Naive thymus-derived CD8-positive, alpha-beta T cell (primary cell): ENCODE results near the gene CYBA. TPM values are rescaled to one million over a fixed set of nuclear protein-coding genes. Genes with fewer than 3 reads are reported as not detected.

Source experiments
- ATAC-seq, 2 donors: fragments of 150-1000 bp; cut with Tn5 transposase in 1 of 2; sonication (Bioruptor Pico), chemical (Tn5 transposase) in 1 of 2; 1 replicate in 1 of 2; 2 replicates in 1 of 2; pipeline ENCODE4 v1.10.0; 2021; ENCODE audit warnings: mild to moderate bottlenecking in 2 of 2, moderate library complexity in 2 of 2
- POLR2A ChIA-PET: fragments of 350-600 bp; sonication (Branson Sonifier 250); formaldehyde crosslinking; loops from one replicate; lab custom pipeline; 2021; ENCODE audit warnings: antibody characterized with exemption; lab: Charles Lee
- DNase-seq, 10 donors: peaks; one replicate each; pipeline versions ENCODE4 v3.0.0 to v3.0.0-alpha.2; 2020 to 2022
- H3K27ac Mint-ChIP-seq, 10 donors: one replicate each; pipeline ENCODE4 v1.8.0; 2020 to 2022; ENCODE audit warnings: mild to moderate bottlenecking in 10 of 10, mixed read lengths in 10 of 10, moderate library complexity in 4 of 10, inconsistent platforms in 1 of 10
- H3K27me3 Mint-ChIP-seq, 5 donors: one replicate each; pipeline ENCODE4 v1.8.0; 2021 to 2022; ENCODE audit warnings: mixed read lengths in 5 of 5
- H3K36me3 Mint-ChIP-seq, 3 donors: one replicate each; pipeline ENCODE4 v1.8.0; 2020 to 2022; ENCODE audit warnings: mixed read lengths in 3 of 3, mild to moderate bottlenecking in 2 of 3, inconsistent platforms in 1 of 3
- H3K4me1 Mint-ChIP-seq, 4 donors: one replicate each; pipeline ENCODE4 v1.8.0; 2021 to 2022; ENCODE audit warnings: mixed read lengths in 4 of 4
- H3K4me3 Mint-ChIP-seq, 10 donors: one replicate each; pipeline ENCODE4 v1.8.0; 2020 to 2022; ENCODE audit warnings: mild to moderate bottlenecking in 10 of 10, mixed read lengths in 10 of 10, moderate library complexity in 6 of 10, inconsistent platforms in 1 of 10
- H3K9me3 Mint-ChIP-seq, 9 donors: one replicate each; pipeline ENCODE4 v1.8.0; 2020 to 2022; ENCODE audit warnings: mixed read lengths in 9 of 9, mild to moderate bottlenecking in 3 of 9, inconsistent platforms in 1 of 9, moderate library complexity in 1 of 9
- polyA plus RNA-seq, 3 donors: library from polyadenylated mRNA; unstranded; fragments of 300-500 nt; fragmentation: Illumina TruSeq; gene quantifications; one replicate each; pipeline ENCODE4 v1.2.3, GENCODE V29; 2021
- total RNA-seq, 8 experiments: library from RNA in 2 of 8; stranded (reverse) in 2 of 8; gene quantifications; one replicate each; pipeline ENCODE4 v1.2.3 and lab custom pipeline; 2021 to 2026

CYBA gene
- total and polyA plus RNA-seq, 5 experiments from 2014 or later, result 231 to 787 (median 625) TPM

- peak overlapping the region in 9 of 10 donors; percentile 13 to 100 (median 49) for H3K27ac Mint-ChIP-seq
- no peak for DNase-seq
- H3K27me3 Mint-ChIP-seq, result peaks cover 0 to 1% (median 0%) of the 10 kb centered on the region in 5 donors
- POLR2A ChIA-PET, result no interaction called here
- H3K4me3 Mint-ChIP-seq, result no peak overlapping the region
- H3K9me3 Mint-ChIP-seq, result no peaks in the 10 kb centered on the region
- peaks cover 0 to 73% (median 5%) of the 10 kb centered on the region in 3 donors for H3K36me3 Mint-ChIP-seq
- ATAC-seq, result no peak
- H3K4me1 Mint-ChIP-seq, result peaks cover 10 to 30% (median 28%) of the 10 kb centered on the region in 4 donors
These were observed 28.7 kb downstream of the CYBA start for GRCh38 chr16:88622125-88622524.

GRCh38 chr16:88619859-88620815 is 30.7 kb downstream of the CYBA start:
- DNase-seq (peak in 9 of 10 donors; percentile 41 to 88 (median 82)), ATAC-seq (peak; percentile 84 to 91)
- POLR2A ChIA-PET, result interaction anchor here (0.6 to 2.1 kb wide), 6 partner anchors 13 to 81 kb away, joined by 3 to 11 read pairs (median 4); partner anchors contain the start of gene ZC3H18
- H3K27me3 Mint-ChIP-seq, result peaks cover 0 to 1% (median 0%) of the 10 kb centered on the region in 5 donors
- H3K27ac Mint-ChIP-seq, result peak overlapping the region; percentile 91 to 100 (median 98)
- peaks cover 12 to 35% (median 32%) of the 10 kb centered on the region in 4 donors for H3K4me1 Mint-ChIP-seq
- H3K36me3 Mint-ChIP-seq, result peaks cover 0 to 64% (median 5%) of the 10 kb centered on the region in 3 donors
- no peaks in the 10 kb centered on the region for H3K9me3 Mint-ChIP-seq
- peak overlapping the region; percentile 22 to 84 (median 56) for H3K4me3 Mint-ChIP-seq

DNA sequence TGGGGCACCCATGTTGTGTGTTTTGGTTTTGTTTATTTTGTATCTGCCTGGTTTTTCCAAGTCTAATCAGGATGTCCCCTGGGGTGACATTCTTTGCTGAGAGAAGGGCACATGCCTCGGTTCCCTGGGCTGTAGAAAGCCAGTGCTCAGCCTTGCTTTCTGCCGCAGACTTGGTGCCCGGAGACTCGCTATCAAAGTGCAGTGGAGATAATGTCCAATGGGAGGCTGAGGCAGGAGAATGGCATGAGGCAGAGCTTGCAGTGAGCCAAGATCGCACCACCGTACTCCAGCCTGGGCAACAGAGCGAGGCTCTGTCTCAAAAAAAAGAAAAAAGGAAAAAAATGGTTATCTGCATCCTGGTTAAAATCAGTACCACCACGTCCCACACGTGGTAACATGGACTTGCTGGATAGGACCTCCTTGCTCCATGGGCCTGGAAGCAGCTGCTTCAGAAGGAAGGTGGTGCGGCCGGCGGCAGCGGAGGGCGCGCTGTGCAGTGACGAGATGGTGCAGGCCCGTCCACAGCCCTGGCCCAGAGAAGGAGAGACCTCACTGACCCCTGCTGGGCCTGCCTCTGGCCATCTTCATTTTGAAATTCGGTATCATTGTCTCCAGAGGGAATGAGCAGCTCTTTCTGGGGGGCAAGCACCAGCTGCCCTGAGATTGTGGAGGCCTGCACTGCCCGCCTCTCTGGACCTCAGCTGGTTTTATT is 31.7 kb downstream of the CYBA start:
- Mint-ChIP-seq H3K4me3 (peak overlapping the region in 3 of 10 donors; percentile 34 to 84 (median 34)), H3K27ac (peak overlapping the region; percentile 91 to 100 (median 98)), H3K9me3 (no peaks in the 10 kb centered on the region), H3K27me3 (peaks cover 0 to 1% (median 0%) of the 10 kb centered on the region in 5 donors), H3K4me1 (peaks cover 13 to 36% (median 32%) of the 10 kb centered on the region in 4 donors), H3K36me3 (peaks cover 0 to 62% (median 5%) of the 10 kb centered on the region in 3 donors)
- no peak for DNase-seq
- POLR2A ChIA-PET, result interaction anchor here (1.1 to 2.1 kb wide), 4 partner anchors 14 to 82 kb away, joined by 3 to 11 read pairs (median 6); partner anchors contain the start of gene ZC3H18
- ATAC-seq, result no peak

DNA sequence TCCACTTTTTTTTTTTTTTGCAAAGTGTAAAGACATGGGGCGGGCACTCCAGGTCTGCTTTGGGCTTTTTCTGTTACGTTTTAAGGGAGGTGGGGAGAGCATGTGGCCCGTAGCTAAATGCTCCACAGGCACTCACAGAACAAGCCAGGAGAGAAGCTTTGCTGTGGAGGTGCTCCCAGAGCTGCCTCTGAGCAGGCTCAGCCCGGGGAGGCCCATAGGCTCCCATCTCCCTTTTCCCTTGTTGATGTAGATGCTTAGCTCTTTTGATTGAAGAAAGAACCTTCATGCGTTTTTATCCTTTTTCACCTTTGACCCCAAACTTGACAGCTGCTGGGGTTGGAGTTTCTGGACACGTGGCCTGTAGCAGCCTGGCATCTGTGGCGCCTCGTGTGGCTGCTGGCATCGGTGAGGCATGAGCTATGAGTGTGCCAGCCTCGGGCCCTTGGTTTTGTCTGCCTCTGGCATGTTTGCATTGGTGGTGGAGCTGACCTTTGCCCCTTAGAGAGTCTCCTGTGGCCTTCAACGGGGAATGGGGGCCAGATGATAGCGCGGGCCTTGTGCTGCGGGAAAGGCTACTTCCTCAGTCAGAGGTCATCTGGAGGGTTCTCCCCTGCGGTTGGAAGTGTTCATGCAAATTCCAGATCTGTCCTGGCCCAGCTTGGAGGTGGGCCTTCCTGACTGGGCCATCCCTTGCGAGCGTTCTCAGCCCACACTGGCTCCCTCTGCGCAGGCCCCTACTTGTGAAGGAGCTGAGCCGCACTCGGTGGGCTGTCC is 32.5 kb downstream of the CYBA start:
- POLR2A ChIA-PET, result no interaction called here
- Mint-ChIP-seq H3K4me1 (peaks cover 17 to 40% (median 34%) of the 10 kb centered on the region in 4 donors), H3K36me3 (peaks cover 0 to 62% (median 5%) of the 10 kb centered on the region in 3 donors), H3K27ac (peak overlapping the region; percentile 91 to 100 (median 98)), H3K27me3 (peaks cover 0 to 1% (median 0%) of the 10 kb centered on the region in 5 donors), H3K4me3 (peak overlapping the region in 1 of 10 donors; percentile 20), H3K9me3 (no peaks in the 10 kb centered on the region)
- no peak for DNase-seq
- no peak for ATAC-seq

DNA sequence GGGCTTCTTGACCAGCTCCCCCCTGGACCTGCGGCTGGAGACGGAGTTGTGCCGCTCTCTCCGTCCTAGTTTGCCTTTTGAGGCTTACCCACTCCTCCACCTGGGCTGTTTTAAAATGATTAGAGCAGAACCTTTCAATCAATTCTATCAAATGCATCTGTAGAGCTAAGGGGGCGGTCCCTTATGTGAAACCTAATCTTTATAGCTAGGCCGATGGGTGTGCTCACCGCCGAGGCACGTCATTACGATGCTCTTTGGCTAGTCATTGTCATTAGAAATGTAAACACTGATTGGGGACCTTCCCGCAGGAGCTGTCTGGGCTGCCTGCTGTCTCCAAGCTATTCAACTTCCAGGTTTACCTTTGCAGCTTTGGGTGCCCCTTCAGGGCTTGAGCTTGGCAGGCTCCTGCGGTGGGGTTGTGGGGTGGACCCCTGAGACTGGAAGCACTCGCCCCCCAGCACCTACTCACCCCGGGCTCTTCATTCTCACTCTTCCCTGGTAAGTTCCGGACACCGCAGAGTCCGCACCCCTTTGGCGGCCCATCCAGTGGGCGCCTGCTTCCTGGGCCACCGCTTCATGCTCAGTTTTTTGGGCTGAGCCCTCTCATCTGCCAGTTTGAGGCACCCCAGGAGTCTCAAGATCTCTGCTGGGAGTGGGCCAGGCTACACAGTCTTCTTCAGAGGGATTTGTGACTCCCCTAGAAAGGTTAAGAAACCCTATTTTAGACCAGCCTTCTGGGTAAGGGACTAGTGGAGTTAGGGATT is 33.4 kb downstream of the CYBA start:
- DNase-seq (no peak), ATAC-seq (no peak)
- no peaks in the 10 kb centered on the region for H3K9me3 Mint-ChIP-seq
- H3K4me3 Mint-ChIP-seq, result no peak overlapping the region
- H3K27ac Mint-ChIP-seq, result peak overlapping the region; percentile 91 to 100 (median 98)
- peaks cover 0 to 1% (median 0%) of the 10 kb centered on the region in 5 donors for H3K27me3 Mint-ChIP-seq
- POLR2A ChIA-PET, result no interaction called here
- peaks cover 0 to 61% (median 4%) of the 10 kb centered on the region in 3 donors for H3K36me3 Mint-ChIP-seq
- H3K4me1 Mint-ChIP-seq, result peaks cover 21 to 43% (median 35%) of the 10 kb centered on the region in 4 donors

DNA sequence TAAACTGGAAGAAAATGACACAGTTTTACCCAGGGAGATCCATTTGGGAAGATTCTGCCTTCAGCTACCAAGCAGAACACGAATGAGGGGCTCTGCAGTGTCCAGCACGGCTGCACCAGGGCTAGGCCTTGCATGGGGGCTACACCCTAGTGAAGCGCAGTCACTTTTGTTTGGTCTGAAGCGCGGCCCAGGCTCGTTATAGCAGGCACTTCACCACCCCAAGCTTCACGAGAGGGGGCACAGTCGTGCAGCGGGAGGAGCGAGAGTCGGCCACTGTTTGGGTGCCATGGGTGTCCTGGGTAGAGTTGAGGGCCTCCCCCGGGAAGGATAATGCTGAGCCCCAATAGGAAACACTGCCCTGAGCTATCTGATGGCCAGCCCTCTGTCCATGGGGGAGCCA is 34.1 kb downstream of the CYBA start:
- POLR2A ChIA-PET, result no interaction called here
- Mint-ChIP-seq H3K4me1 (peaks cover 21 to 41% (median 35%) of the 10 kb centered on the region in 4 donors), H3K27ac (peak overlapping the region; percentile 6 to 100 (median 95)), H3K36me3 (peaks cover 0 to 59% (median 4%) of the 10 kb centered on the region in 3 donors), H3K4me3 (no peak overlapping the region), H3K27me3 (peaks cover 0 to 1% (median 0%) of the 10 kb centered on the region in 5 donors), H3K9me3 (no peaks in the 10 kb centered on the region)
- ATAC-seq (no peak), DNase-seq (no peak)

- Mint-ChIP-seq H3K36me3 (peaks cover 0 to 58% (median 4%) of the 10 kb centered on the region in 3 donors), H3K9me3 (no peaks in the 10 kb centered on the region), H3K4me3 (no peak overlapping the region), H3K27me3 (peaks cover 0 to 1% (median 0%) of the 10 kb centered on the region in 5 donors), H3K27ac (peak overlapping the region; percentile 6 to 100 (median 95)), H3K4me1 (peaks cover 21 to 41% (median 35%) of the 10 kb centered on the region in 4 donors)
- DNase-seq (no peak), ATAC-seq (no peak)
- POLR2A ChIA-PET, result no interaction called here
These were observed 34.5 kb downstream of the CYBA start for GRCh38 chr16:88616320-88616719.

DNA sequence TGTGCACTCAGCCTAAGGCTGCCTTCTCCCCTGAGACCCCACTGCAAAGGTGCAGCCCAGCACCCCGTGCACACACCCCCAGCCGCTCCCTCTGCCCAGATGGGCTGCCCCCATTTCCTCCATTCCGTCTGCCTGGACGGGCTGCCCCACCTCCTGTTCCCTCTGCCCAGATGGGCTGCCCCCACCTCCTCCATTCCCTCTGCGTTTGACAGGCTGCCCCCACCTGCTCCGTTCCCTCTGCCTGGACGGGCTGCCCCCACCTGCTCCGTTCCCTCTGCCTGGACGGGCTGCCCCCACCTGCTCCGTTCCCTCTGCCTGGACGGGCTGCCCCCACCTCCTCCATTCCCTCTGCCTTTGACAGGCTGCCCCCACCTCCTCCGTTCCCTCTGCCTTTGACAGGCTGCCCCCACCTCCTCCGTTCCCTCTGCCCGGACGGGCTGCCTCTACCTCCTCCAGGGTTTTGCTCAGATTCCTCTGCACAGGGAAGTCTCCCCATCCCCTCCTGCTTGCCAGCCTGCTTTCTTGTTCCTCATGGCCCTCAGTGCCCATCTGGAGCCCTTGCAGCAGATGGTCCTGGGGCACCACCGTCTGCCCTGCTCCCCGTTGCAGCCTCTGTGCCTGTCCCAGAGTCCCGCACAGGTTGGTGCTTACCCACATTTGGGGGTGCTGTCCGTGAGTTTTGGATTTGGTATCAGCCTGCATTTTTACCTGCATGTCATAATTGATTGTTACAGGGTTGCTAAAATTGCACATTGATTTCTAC is 35.9 kb downstream of the CYBA start:
- H3K9me3 Mint-ChIP-seq, result no peaks in the 10 kb centered on the region
- DNase-seq (no peak), ATAC-seq (no peak)
- POLR2A ChIA-PET, result no interaction called here
- peaks cover 0 to under 1% (median 0%) of the 10 kb centered on the region in 5 donors for H3K27me3 Mint-ChIP-seq
- peaks cover 0 to 64% (median 4%) of the 10 kb centered on the region in 3 donors for H3K36me3 Mint-ChIP-seq
- H3K27ac Mint-ChIP-seq, result peak overlapping the region in 8 of 10 donors; percentile 13 to 79 (median 70)
- peaks cover 19 to 31% (median 27%) of the 10 kb centered on the region in 4 donors for H3K4me1 Mint-ChIP-seq
- no peak overlapping the region for H3K4me3 Mint-ChIP-seq

DNA sequence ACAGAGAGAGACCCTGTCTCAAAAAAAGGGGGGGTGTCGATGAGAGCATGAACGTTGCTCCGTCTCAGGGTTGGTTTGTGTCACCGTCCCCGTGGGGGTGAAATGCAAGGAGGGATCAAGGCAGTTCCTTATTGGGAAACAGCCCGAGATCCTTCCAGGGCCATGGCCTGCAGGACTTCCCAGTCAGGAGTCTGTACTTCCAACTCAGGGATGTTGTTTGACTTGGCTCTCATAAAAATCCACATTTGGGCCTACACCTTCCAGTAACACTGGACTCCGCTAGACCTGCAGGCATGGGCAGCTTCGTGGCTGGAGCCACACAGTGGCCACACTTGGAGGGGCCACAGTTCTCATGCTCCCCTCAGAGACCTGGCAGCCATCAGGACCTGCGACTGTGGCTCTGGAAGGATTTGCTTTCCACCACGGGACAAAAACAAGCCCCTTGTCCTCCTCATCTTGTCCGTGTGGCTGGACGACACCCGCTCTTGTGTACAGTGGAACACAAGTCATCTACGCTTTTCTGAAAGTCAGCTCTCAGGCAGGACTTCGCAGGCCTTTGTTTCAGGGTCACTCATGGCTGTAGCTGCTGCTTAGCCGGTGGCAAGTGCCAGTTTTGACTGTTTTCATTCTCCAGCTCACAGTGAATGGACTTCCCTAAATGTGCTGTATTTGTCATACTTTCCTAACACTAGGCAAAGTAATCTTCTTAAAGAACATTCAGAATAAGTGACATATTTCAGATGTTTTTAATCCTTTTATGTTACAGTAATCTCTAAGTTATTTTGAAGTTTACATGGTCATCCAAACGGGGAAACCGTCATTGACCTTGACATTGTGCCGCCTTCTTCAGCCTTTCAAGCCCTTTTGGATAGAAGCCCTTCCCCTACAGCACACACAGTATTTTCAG is 36.7 kb downstream of the CYBA start:
- peaks cover 0 to 66% (median 7%) of the 10 kb centered on the region in 3 donors for H3K36me3 Mint-ChIP-seq
- H3K27me3 Mint-ChIP-seq, result no peaks in the 10 kb centered on the region
- H3K4me1 Mint-ChIP-seq, result peaks cover 15 to 23% (median 19%) of the 10 kb centered on the region in 4 donors
- H3K27ac Mint-ChIP-seq, result peak overlapping the region in 7 of 10 donors; percentile 23 to 75 (median 63)
- DNase-seq, result no peak
- ATAC-seq, result no peak
- no peak overlapping the region for H3K4me3 Mint-ChIP-seq
- POLR2A ChIA-PET, result no interaction called here
- H3K9me3 Mint-ChIP-seq, result no peaks in the 10 kb centered on the region

GRCh38 chr16:88613293-88613692 is 37.6 kb downstream of the CYBA start:
- H3K4me1 Mint-ChIP-seq, result peaks cover 9 to 15% (median 14%) of the 10 kb centered on the region in 4 donors
- no peak for DNase-seq
- no peaks in the 10 kb centered on the region for H3K27me3 Mint-ChIP-seq
- POLR2A ChIA-PET, result interaction anchor here (1.3 kb wide), 1 partner anchor 68 kb away, joined by 5 read pairs; no protein-coding TSS in a partner anchor
- H3K4me3 Mint-ChIP-seq, result no peak overlapping the region
- H3K36me3 Mint-ChIP-seq, result peaks cover 0 to 71% (median 10%) of the 10 kb centered on the region in 3 donors
- no peak for ATAC-seq
- peak overlapping the region in 6 of 10 donors; percentile 8 to 72 (median 37) for H3K27ac Mint-ChIP-seq
- H3K9me3 Mint-ChIP-seq, result no peaks in the 10 kb centered on the region
